Hepatocyte (in vitro differentiated cells): ENCODE measurements around the gene AMBRA1.

Experiments
- EZH2 ChIP-seq: fragments of 200-600 bp; sonication (generic); IDR thresholded peaks from 2 replicates; pipeline ENCODE4 v1.6.1; 2016; ENCODE audit warnings: antibody characterized with exemption, mild to moderate bottlenecking, borderline replicate concordance
- TF ChIP-seq, protein P1 (sequence below): fragments of 200-600 bp; sonication (generic); IDR thresholded peaks from 2 replicates; pipeline ENCODE4 v1.5.1; 2016; ENCODE audit warnings: antibody characterized with exemption, mild to moderate bottlenecking; ENCODE audit not compliant: poor library complexity

DNA sequence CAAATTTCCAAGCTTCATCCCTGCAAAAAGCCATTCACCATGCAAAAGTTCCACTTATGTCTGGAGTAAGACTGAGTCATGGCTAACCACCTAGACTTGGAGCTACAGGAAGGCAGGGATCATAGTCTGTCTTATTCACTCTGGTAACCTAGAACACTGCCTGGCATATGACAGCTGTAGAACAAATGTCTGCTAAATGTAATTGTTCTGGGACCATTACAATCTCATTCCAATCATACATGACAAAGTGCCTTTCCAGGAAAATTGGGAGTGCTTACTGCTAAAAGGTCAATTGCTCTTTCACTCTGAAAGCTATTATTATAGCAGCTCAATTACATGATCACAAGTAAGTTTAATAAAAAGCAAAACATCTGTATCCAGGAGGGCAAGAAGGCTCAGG, 103.2 kb downstream of the AMBRA1 start:
- TF ChIP-seq, protein P1, sequence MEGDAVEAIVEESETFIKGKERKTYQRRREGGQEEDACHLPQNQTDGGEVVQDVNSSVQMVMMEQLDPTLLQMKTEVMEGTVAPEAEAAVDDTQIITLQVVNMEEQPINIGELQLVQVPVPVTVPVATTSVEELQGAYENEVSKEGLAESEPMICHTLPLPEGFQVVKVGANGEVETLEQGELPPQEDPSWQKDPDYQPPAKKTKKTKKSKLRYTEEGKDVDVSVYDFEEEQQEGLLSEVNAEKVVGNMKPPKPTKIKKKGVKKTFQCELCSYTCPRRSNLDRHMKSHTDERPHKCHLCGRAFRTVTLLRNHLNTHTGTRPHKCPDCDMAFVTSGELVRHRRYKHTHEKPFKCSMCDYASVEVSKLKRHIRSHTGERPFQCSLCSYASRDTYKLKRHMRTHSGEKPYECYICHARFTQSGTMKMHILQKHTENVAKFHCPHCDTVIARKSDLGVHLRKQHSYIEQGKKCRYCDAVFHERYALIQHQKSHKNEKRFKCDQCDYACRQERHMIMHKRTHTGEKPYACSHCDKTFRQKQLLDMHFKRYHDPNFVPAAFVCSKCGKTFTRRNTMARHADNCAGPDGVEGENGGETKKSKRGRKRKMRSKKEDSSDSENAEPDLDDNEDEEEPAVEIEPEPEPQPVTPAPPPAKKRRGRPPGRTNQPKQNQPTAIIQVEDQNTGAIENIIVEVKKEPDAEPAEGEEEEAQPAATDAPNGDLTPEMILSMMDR = no peak
- no peak for TF ChIP-seq EZH2
